B cell (primary cell): ENCODE data around the gene TTC39B. TPM values are rescaled to one million over a fixed set of nuclear protein-coding genes. Genes with fewer than 3 reads are reported as not detected.

Experiments used
- ATAC-seq: fragments of 200-7000 bp; cut with Tn5 transposase; one replicate; pipeline ENCODE4 v1.10.0; 2021; ENCODE audit warnings: low read depth, mild to moderate bottlenecking, moderate number of reproducible peaks, moderate library complexity
- CTCF ChIA-PET: fragments of 350-600 bp; sonication (Branson Sonifier 250); formaldehyde crosslinking; loops from one replicate; lab custom pipeline; 2021; ENCODE audit warnings: antibody characterized with exemption, inconsistent platforms; lab: Charles Lee
- POLR2A ChIA-PET: fragments of 350-600 bp; sonication (Branson Sonifier 250); formaldehyde crosslinking; loops from one replicate; lab custom pipeline; 2021; ENCODE audit warnings: antibody characterized with exemption; lab: Charles Lee
- DNase-seq: peaks from one replicate; pipeline ENCODE4 v3.0.0; 2013
- H2AFZ ChIP-seq: 2 replicates; pipeline ENCODE4 v1.6.1; 2012; ENCODE audit warnings: mild to moderate bottlenecking, low read depth, low read length; ENCODE audit not compliant: insufficient read depth, poor library complexity, severe bottlenecking
- H3K27ac ChIP-seq, 2 donors: 1 replicate in 1 of 2; 2 replicates in 1 of 2; pipeline ENCODE4 v1.5.1; 2012 to 2013; ENCODE audit warnings: low read length in 2 of 2, mild to moderate bottlenecking in 2 of 2, moderate library complexity in 1 of 2
- H3K27me3 ChIP-seq, 4 experiments: fragments of 200-600 bp in 1 of 4; sonication (generic) in 1 of 4; replicated peaks in 1 of 4; 1 replicate in 2 of 4; 2 replicates in 2 of 4; pipeline versions ENCODE4 v1.6.1 to v1.7.0; 2013 to 2016; ENCODE audit warnings: low read length in 3 of 4, mild to moderate bottlenecking in 2 of 4, mixed read lengths in 1 of 4, moderate library complexity in 1 of 4; ENCODE audit not compliant: insufficient read depth in 4 of 4, control insufficient read depth in 3 of 4; ENCODE audit errors: control extremely low read depth in 1 of 4
- H3K36me3 ChIP-seq, 2 experiments: replicated peaks in 1 of 2; 1 replicate in 1 of 2; 2 replicates in 1 of 2; pipeline versions ENCODE4 v1.6.1 to v1.7.1; 2013; ENCODE audit warnings: low read length in 1 of 2; ENCODE audit not compliant: insufficient read depth in 2 of 2, control insufficient read depth in 1 of 2; ENCODE audit errors: control extremely low read depth in 1 of 2, extremely low read depth in 1 of 2
- H3K4me1 ChIP-seq, 2 donors: fragments of 200-600 bp in 1 of 2; sonication (generic) in 1 of 2; 1 replicate in 1 of 2; 2 replicates in 1 of 2; pipeline versions ENCODE4 v1.5.1 to v1.6.1; 2013 to 2017; ENCODE audit warnings: low read length in 2 of 2; ENCODE audit not compliant: control insufficient read depth in 2 of 2, insufficient read depth in 2 of 2
- H3K4me2 ChIP-seq: replicated peaks from 2 replicates; pipeline ENCODE3; 2012; ENCODE audit warnings: mild to moderate bottlenecking, low read depth, low read length; ENCODE audit not compliant: poor library complexity, severe bottlenecking
- H3K4me3 ChIP-seq, 5 experiments: fragments of 200-600 bp in 1 of 5; sonication (generic) in 1 of 5; 1 replicate in 3 of 5; 2 replicates in 2 of 5; pipeline versions ENCODE4 v1.5.1 to v1.7.0; 2011 to 2016; ENCODE audit warnings: low read length in 4 of 5, mild to moderate bottlenecking in 4 of 5, low read depth in 2 of 5, control low read depth in 1 of 5, moderate library complexity in 1 of 5; ENCODE audit not compliant: insufficient read depth in 1 of 5; ENCODE audit errors: control extremely low read depth in 1 of 5, extremely low read depth in 1 of 5
- H3K79me2 ChIP-seq: fragments of 200-600 bp; sonication (generic); one replicate; pipeline ENCODE4 v1.6.0; 2016; ENCODE audit warnings: low read length; ENCODE audit not compliant: control insufficient read depth, insufficient read depth
- H3K9ac ChIP-seq: fragments of 200-600 bp; sonication (generic); 2 replicates; pipeline ENCODE4 v1.6.1; 2017; ENCODE audit warnings: mild to moderate bottlenecking, low read length, moderate library complexity
- H3K9me3 ChIP-seq, 3 donors: one replicate each; pipeline versions ENCODE4 v1.6.1 to v1.7.1; 2013; ENCODE audit warnings: low read length in 2 of 3; ENCODE audit not compliant: control insufficient read depth in 2 of 3, insufficient read depth in 1 of 3; ENCODE audit errors: control extremely low read depth in 1 of 3
- H4K20me1 ChIP-seq: 2 replicates; pipeline ENCODE4 v1.6.0; 2012; ENCODE audit warnings: mild to moderate bottlenecking, low read length; ENCODE audit not compliant: insufficient read depth, control insufficient read depth, poor library complexity, severe bottlenecking
- H3K27ac Mint-ChIP-seq: one replicate; pipeline ENCODE4 v1.8.0; 2021; ENCODE audit warnings: mixed read lengths
- H3K27me3 Mint-ChIP-seq: one replicate; pipeline ENCODE4 v1.8.0; 2021; ENCODE audit warnings: mixed read lengths
- H3K4me1 Mint-ChIP-seq: one replicate; pipeline ENCODE4 v1.8.0; 2021; ENCODE audit warnings: mixed read lengths
- H3K4me3 Mint-ChIP-seq: one replicate; pipeline ENCODE4 v1.8.0; 2021; ENCODE audit warnings: mixed read lengths
- H3K9me3 Mint-ChIP-seq: one replicate; pipeline ENCODE4 v1.8.0; 2022; ENCODE audit warnings: mixed read lengths; ENCODE audit not compliant: insufficient read depth
- CTCF ChIP-seq: fragments of 200-600 bp; IDR thresholded peaks from one replicate; pipeline ENCODE4 v1.8.0; 2022; ENCODE audit warnings: antibody characterized with exemption, mild to moderate bottlenecking
- EZH2 ChIP-seq: IDR thresholded peaks from 2 replicates; pipeline ENCODE4 v1.6.1; 2012; ENCODE audit warnings: borderline replicate concordance, low read depth, mild to moderate bottlenecking, moderate library complexity, low read length; ENCODE audit not compliant: insufficient read depth, poor library complexity, severe bottlenecking
- whole genome bisulfite sequencing: methylation state at CpG from one replicate; pipeline ENCODE4 v1.1.5; 2013; ENCODE audit warnings: missing lambda C conversion rate; ENCODE audit not compliant: insufficient coverage; 5-methylcytosine and 5-hydroxymethylcytosine counted together
- intact Hi-C: fragments of 100-400 bp; cut with micrococcal nuclease; formaldehyde crosslinking; loops from one replicate; pipeline ENCODE4 v1.10.0; 2022
- polyA plus RNA-seq: library from polyadenylated mRNA; depleted of rRNA; stranded (reverse); fragments of >200 nt; gene quantifications from 2 replicates; pipeline ENCODE4 v1.2.3, GENCODE V29; 2012
- total RNA-seq, 2 donors: library from RNA; stranded (reverse); fragments of 120-200 nt in 1 of 2; gene quantifications; 1 replicate in 1 of 2; 2 replicates in 1 of 2; pipeline versions ENCODE4 v1.2.3 to v1.2.4, GENCODE V29; 2013 to 2022

The TTC39B gene
- total and polyA plus RNA-seq, 2 donors (not counting 1 experiment from before 2014, with no cell fraction given), result 2.0 to 3.6 TPM

GRCh38 chr9:15346837-15347236 lies 39.8 kb upstream of the TTC39B start:
- H3K27me3 Mint-ChIP-seq, result peaks cover 9% of the 10 kb centered on the region
- no peaks in the 10 kb centered on the region for H3K9me3 Mint-ChIP-seq
- CTCF ChIA-PET, result no interaction called here
- no peaks in the 10 kb centered on the region for H4K20me1 ChIP-seq
- H3K4me2 ChIP-seq, result no peak overlapping the region
- no peak overlapping the region for H3K27ac ChIP-seq
- H3K4me3 Mint-ChIP-seq, result no peak overlapping the region
- intact Hi-C loops, result no loop called here
- POLR2A ChIA-PET, result no interaction called here
- H3K27ac Mint-ChIP-seq, result no peak overlapping the region
- no peak overlapping the region for H2AFZ ChIP-seq
- no peaks in the 10 kb centered on the region for H3K4me1 Mint-ChIP-seq
- peaks cover 0 to 4% (median 0%) of the 10 kb centered on the region in 4 experiments for H3K27me3 ChIP-seq
- H3K4me1 ChIP-seq, result no peaks in the 10 kb centered on the region
- H3K79me2 ChIP-seq, result no peaks in the 10 kb centered on the region
- H3K36me3 ChIP-seq, result no peaks in the 10 kb centered on the region
- no peak overlapping the region for H3K9ac ChIP-seq
- H3K4me3 ChIP-seq, result no peak overlapping the region
- 0% methylated on average over 1 of the region's 1 CpG for WGBS
- ATAC-seq, result no peak
- H3K9me3 ChIP-seq, result no peaks in the 10 kb centered on the region
- no peak for DNase-seq
- TF ChIP-seq EZH2 (no peak), CTCF (no peak)

DNA sequence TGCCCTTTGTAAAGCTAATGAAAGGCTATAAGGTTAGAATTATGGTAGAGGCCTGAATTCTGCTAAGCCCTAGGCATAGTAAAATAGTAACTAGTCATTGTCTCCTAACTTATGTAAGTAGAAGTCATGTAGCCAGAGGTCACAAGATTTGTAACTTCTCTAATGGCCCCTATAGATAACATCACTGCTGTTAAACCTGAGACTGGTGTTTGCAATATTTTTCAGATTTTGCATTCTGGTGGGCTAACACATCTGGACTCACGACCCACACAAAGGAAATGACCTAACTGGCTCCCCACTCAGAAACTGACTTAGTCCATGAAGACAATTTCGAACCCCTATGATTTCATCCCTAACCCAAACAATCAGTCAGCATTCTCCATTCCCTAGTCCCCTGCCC lies 37.2 kb upstream of the TTC39B start:
- Histone ChIP-seq H3K4me1 (no peaks in the 10 kb centered on the region), H3K4me2 (no peak overlapping the region), H3K27ac (no peak overlapping the region), H3K9me3 (peaks cover 0 to 3% (median 0%) of the 10 kb centered on the region in 3 donors), H3K79me2 (no peaks in the 10 kb centered on the region), H3K9ac (no peak overlapping the region), H3K36me3 (no peaks in the 10 kb centered on the region), H3K4me3 (no peak overlapping the region), H2AFZ (no peak overlapping the region), H3K27me3 (peaks cover 0 to 4% (median 0%) of the 10 kb centered on the region in 4 experiments), H4K20me1 (no peaks in the 10 kb centered on the region)
- DNase-seq, result no peak
- ChIA-PET POLR2A (no interaction called here), CTCF (no interaction called here)
- ATAC-seq, result no peak
- TF ChIP-seq CTCF (no peak), EZH2 (no peak)
- H3K4me1 Mint-ChIP-seq, result no peaks in the 10 kb centered on the region
- no peaks in the 10 kb centered on the region for H3K9me3 Mint-ChIP-seq
- H3K4me3 Mint-ChIP-seq, result no peak overlapping the region
- H3K27me3 Mint-ChIP-seq, result peaks cover 17% of the 10 kb centered on the region
- intact Hi-C loops, result no loop called here
- WGBS, result 86% methylated on average over 2 of the region's 2 CpGs
- H3K27ac Mint-ChIP-seq, result no peak overlapping the region
